Activated CD4-positive, alpha-beta T cell treated with anti-CD3 and anti-CD28 coated beads, Interleukin-10, Interleukin-2, amounts not matched to agents 100 ng/mL and 50 ng/mL, durations not matched to agents 16 hours and 8 hours (primary cell): ENCODE results near the gene AAGAB.
"Not testable (repeated sequence)": the region's sequence is repeated elsewhere in the genome, so short reads cannot be mapped to it uniquely, and the experiment has no call there.

Experiments used
- DNase-seq: peaks from one replicate; pipeline ENCODE4 v3.0.0-alpha.2; 2020

Gene AAGAB

GRCh38 chr15:67253101-67253500 is 1.4 kb downstream of the AAGAB start:
- DNase-seq = no peak

- no peak for DNase-seq
Observed at GRCh38 chr15:67251318-67251717, 3.1 kb downstream of the AAGAB start.

GRCh38 chr15:67249830-67250229 is 4.6 kb downstream of the AAGAB start:
- no peak for DNase-seq

- DNase-seq = no peak
Observed at GRCh38 chr15:67248011-67248505, 6.4 kb downstream of the AAGAB start.

- not testable (repeated sequence) for DNase-seq
Observed at GRCh38 chr15:67246606-67247005, 7.9 kb downstream of the AAGAB start.

GRCh38 chr15:67244971-67245478 is 9.4 kb downstream of the AAGAB start:
- no peak for DNase-seq

GRCh38 chr15:67242708-67243111 is 11.8 kb downstream of the AAGAB start:
- DNase-seq = peak; percentile 11

- peak; percentile 91 for DNase-seq
Observed at GRCh38 chr15:67241132-67241855, 13.2 kb downstream of the AAGAB start.

- DNase-seq = peak; percentile 57
Observed at GRCh38 chr15:67240235-67241131, 14.0 kb downstream of the AAGAB start.

GRCh38 chr15:67232591-67232990 is 21.9 kb downstream of the AAGAB start:
- DNase-seq = no peak

GRCh38 chr15:67230504-67230903 is 24.0 kb downstream of the AAGAB start:
- DNase-seq = no peak

- DNase-seq = no peak
Observed at GRCh38 chr15:67228286-67228685, 26.2 kb downstream of the AAGAB start.

- DNase-seq = no peak
Observed at GRCh38 chr15:67227846-67228245, 26.6 kb downstream of the AAGAB start.

GRCh38 chr15:67227431-67227830 is 27.0 kb downstream of the AAGAB start:
- no peak for DNase-seq

- DNase-seq = no peak
Observed at GRCh38 chr15:67225336-67225735, 29.1 kb downstream of the AAGAB start.

- no peak for DNase-seq
Observed at GRCh38 chr15:67224889-67225288, 29.6 kb downstream of the AAGAB start.

GRCh38 chr15:67219288-67219687 is 35.2 kb downstream of the AAGAB start:
- no peak for DNase-seq

GRCh38 chr15:67218428-67218827 is 36.0 kb downstream of the AAGAB start:
- peak; percentile 16 for DNase-seq

GRCh38 chr15:67216859-67217258 is 37.6 kb downstream of the AAGAB start:
- no peak for DNase-seq

GRCh38 chr15:67215102-67215501 is 39.4 kb downstream of the AAGAB start:
- no peak for DNase-seq

GRCh38 chr15:67212684-67213367 is 41.6 kb downstream of the AAGAB start:
- DNase-seq = no peak

- DNase-seq = no peak
Observed at GRCh38 chr15:67210555-67211168, 43.8 kb downstream of the AAGAB start.

GRCh38 chr15:67208396-67208795 is 46.1 kb downstream of the AAGAB start:
- no peak for DNase-seq
